ENCODE data around the gene FEV.

The FEV gene

DNA sequence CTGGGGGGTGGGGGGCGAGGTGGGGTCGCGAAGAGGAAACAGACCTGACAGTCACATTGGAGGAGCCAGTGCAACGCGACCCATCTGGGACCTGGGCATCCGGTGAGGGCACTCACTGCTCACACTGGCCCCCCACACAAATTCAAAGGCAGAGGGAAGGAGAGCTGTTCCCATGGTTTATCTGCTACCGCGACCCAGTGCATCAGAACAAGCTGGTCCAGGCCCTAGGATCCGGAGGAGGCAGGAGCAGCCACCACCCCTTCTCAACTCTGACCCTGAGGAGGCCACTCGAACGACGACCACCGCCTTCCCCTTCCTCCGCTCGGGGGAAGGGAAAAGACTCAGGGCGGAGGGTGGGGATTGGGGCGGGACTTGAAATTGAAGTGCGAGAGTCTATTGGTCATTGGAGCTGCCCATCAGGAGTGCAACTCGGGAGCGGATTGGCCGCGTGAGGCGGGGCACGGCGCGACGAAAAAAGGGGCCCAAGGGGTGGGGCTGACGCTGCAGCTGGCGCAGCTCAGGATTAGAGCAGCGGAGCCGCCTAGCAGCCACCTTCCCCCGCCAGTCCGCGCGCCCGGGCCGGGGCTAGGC, 25.7 kb downstream of the FEV start, which contains the start of gene CDK5R2:
TSS of gene CDK5R2 (plus strand) at position 526 of the 591 bp plus-strand sequence. CDS start 155 bp downstream, outside the sequence.
- Histone ChIP-seq H2AFZ (ENCODE audit: low read length) (peak within 1 kb of the TSS; percentile 57), H3K27me3 (replicated peaks; ENCODE audit: insufficient read depth, low read length) (peaks cover 63% of the 10 kb centered on the region), H3K79me2 (ENCODE audit: low read length) (no peaks in the 10 kb centered on the region), H3K4me2 (ENCODE audit: low read depth, low read length) (peak within 1 kb of the TSS; percentile 73), H3K27ac (ENCODE audit: low read length) (no peak within 1 kb of the TSS), H3K4me1 (ENCODE audit: low read length) (no peaks in the 10 kb centered on the region), H4K20me1 (ENCODE audit: insufficient read depth, low read length) (no peaks in the 10 kb centered on the region), H3K4me3 (ENCODE audit: low read length) (peak within 1 kb of the TSS; percentile 66), H3K9me3 (replicated peaks; ENCODE audit: insufficient read depth, low read length) (no peaks in the 10 kb centered on the region), H3K9me2 (replicated peaks; ENCODE audit: insufficient read depth, low read length) (no peaks in the 10 kb centered on the region), H3F3A (ENCODE audit: insufficient read depth, low read length) (no peaks in the 10 kb centered on the region), H3K9ac (ENCODE audit: low read length) (no peak within 1 kb of the TSS), H3K36me3 (replicated peaks; ENCODE audit: insufficient read depth, low read length) (no peaks in the 10 kb centered on the region)
- DNase-seq = peak; percentile 93
- no peak for TF ChIP-seq EZH2phosphoT487 (IDR thresholded peaks at IDR 0.05; ENCODE audit: low read length)
- TF ChIP-seq, protein P1, sequence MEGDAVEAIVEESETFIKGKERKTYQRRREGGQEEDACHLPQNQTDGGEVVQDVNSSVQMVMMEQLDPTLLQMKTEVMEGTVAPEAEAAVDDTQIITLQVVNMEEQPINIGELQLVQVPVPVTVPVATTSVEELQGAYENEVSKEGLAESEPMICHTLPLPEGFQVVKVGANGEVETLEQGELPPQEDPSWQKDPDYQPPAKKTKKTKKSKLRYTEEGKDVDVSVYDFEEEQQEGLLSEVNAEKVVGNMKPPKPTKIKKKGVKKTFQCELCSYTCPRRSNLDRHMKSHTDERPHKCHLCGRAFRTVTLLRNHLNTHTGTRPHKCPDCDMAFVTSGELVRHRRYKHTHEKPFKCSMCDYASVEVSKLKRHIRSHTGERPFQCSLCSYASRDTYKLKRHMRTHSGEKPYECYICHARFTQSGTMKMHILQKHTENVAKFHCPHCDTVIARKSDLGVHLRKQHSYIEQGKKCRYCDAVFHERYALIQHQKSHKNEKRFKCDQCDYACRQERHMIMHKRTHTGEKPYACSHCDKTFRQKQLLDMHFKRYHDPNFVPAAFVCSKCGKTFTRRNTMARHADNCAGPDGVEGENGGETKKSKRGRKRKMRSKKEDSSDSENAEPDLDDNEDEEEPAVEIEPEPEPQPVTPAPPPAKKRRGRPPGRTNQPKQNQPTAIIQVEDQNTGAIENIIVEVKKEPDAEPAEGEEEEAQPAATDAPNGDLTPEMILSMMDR (IDR thresholded peaks at IDR 0.05; ENCODE audit: low read length) = no peak
- TF ChIP-seq EZH2 (optimal IDR thresholded peaks at IDR 0.05; ENCODE audit: low read depth, low read length) = no peak

DNA sequence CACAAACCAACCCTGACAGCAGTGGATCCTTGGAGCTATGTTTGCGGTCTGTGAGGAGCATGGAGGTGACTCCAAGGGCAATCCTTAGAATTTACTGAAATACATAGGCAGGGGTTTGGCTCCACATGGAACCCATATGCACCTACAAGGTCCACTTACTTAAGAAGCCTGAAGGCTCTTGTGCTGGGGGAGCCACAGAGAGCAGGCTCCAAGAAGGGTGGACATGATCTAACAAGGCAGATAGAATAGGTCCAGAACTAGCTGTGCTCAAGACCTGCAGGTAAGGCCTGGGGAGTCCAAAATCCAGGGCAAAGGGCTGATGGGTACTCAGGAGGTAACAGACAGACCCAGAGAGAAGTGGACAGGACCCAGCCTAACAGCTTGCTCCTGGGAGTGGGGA, 26.7 kb downstream of the FEV start:
- H4K20me1 ChIP-seq (ENCODE audit: insufficient read depth, low read length) = no peaks in the 10 kb centered on the region
- no peak overlapping the region for H3K9ac ChIP-seq (ENCODE audit: low read length)
- no peaks in the 10 kb centered on the region for H3K36me3 ChIP-seq (replicated peaks; ENCODE audit: insufficient read depth, low read length)
- H2AFZ ChIP-seq (ENCODE audit: low read length) = no peak overlapping the region
- H3K9me2 ChIP-seq (replicated peaks; ENCODE audit: insufficient read depth, low read length) = no peaks in the 10 kb centered on the region
- no peaks in the 10 kb centered on the region for H3K79me2 ChIP-seq (ENCODE audit: low read length)
- TF ChIP-seq, protein P1 (IDR thresholded peaks at IDR 0.05; ENCODE audit: low read length) = no peak
- TF ChIP-seq EZH2 (optimal IDR thresholded peaks at IDR 0.05; ENCODE audit: low read depth, low read length) (no peak), EZH2phosphoT487 (IDR thresholded peaks at IDR 0.05; ENCODE audit: low read length) (no peak)
- H3K4me1 ChIP-seq (ENCODE audit: low read length) = no peaks in the 10 kb centered on the region
- no peak overlapping the region for H3K27ac ChIP-seq (ENCODE audit: low read length)
- H3F3A ChIP-seq (ENCODE audit: insufficient read depth, low read length) = no peaks in the 10 kb centered on the region
- no peaks in the 10 kb centered on the region for H3K9me3 ChIP-seq (replicated peaks; ENCODE audit: insufficient read depth, low read length)
- H3K4me2 ChIP-seq (ENCODE audit: low read depth, low read length) = no peak overlapping the region
- no peak overlapping the region for H3K4me3 ChIP-seq (ENCODE audit: low read length)
- peaks cover 54% of the 10 kb centered on the region for H3K27me3 ChIP-seq (replicated peaks; ENCODE audit: insufficient read depth, low read length)
- no peak for DNase-seq

DNA sequence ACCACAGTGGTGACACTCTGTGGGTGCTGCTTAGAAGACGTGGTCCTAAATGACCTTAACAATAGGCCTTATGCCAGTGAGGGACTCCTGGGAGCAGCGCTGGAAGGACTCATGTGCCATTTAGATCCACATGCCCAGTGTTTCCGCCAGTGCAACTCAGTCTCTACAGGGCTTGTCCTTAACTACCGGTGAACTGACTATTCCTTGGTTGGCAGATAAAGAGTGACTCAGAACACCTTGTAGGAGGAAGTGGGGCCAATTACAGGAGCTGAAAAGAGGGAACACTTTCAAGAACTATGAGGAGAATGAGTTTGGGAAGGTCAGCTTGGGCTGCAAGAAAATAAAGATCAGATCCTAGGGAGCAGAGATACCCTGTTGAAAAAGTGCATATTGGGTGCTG, 27.3 kb downstream of the FEV start:
- H3K27me3 ChIP-seq (replicated peaks; ENCODE audit: insufficient read depth, low read length) = peaks cover 49% of the 10 kb centered on the region
- no peak overlapping the region for H3K4me2 ChIP-seq (ENCODE audit: low read depth, low read length)
- H3K4me1 ChIP-seq (ENCODE audit: low read length) = no peaks in the 10 kb centered on the region

More for the DNA sequence above, 27.3 kb downstream of the FEV start:
- H2AFZ ChIP-seq (ENCODE audit: low read length) = no peak overlapping the region
- H3K9me3 ChIP-seq (replicated peaks; ENCODE audit: insufficient read depth, low read length) = no peaks in the 10 kb centered on the region
- H3F3A ChIP-seq (ENCODE audit: insufficient read depth, low read length) = no peaks in the 10 kb centered on the region
- H3K27ac ChIP-seq (ENCODE audit: low read length) = no peak overlapping the region
- H4K20me1 ChIP-seq (ENCODE audit: insufficient read depth, low read length) = no peaks in the 10 kb centered on the region
- H3K9ac ChIP-seq (ENCODE audit: low read length) = no peak overlapping the region
- no peak overlapping the region for H3K4me3 ChIP-seq (ENCODE audit: low read length)
- no peaks in the 10 kb centered on the region for H3K36me3 ChIP-seq (replicated peaks; ENCODE audit: insufficient read depth, low read length)
- no peaks in the 10 kb centered on the region for H3K79me2 ChIP-seq (ENCODE audit: low read length)
- no peak for TF ChIP-seq EZH2phosphoT487 (IDR thresholded peaks at IDR 0.05; ENCODE audit: low read length)
- TF ChIP-seq EZH2 (optimal IDR thresholded peaks at IDR 0.05; ENCODE audit: low read depth, low read length) = no peak
- TF ChIP-seq, protein P1 (IDR thresholded peaks at IDR 0.05; ENCODE audit: low read length) = no peak
- no peaks in the 10 kb centered on the region for H3K9me2 ChIP-seq (replicated peaks; ENCODE audit: insufficient read depth, low read length)
- no peak for DNase-seq
